ENCODE results near the gene MAML2. TPM values are rescaled to one million over a fixed set of nuclear protein-coding genes. Genes with fewer than 3 reads are reported as not detected.

The MAML2 gene
- total and polyA plus RNA-seq, 2 of the 8 experiments (the other 6 are each of a cell fraction or from before 2014, with no cell fraction given) = 3.8 to 6.6 TPM

GRCh38 chr11:95931916-95932315 lies 411.1 kb downstream of the MAML2 start (continued):
- TF ChIP-seq CTBP2 (IDR thresholded peaks at IDR 0.05; ENCODE audit: borderline replicate concordance, insufficient read depth, insufficient read length, low read length) = no peak
- no peak for TF ChIP-seq KDM4A (IDR thresholded peaks at IDR 0.05; ENCODE audit: low read depth, low read length, severe bottlenecking)
- no peak for TF ChIP-seq SIRT6 (IDR thresholded peaks at IDR 0.05; ENCODE audit: low read length)
- TF ChIP-seq JUND (IDR thresholded peaks at IDR 0.05; ENCODE audit: low read length) = no peak
- no peak for TF ChIP-seq POLR2AphosphoS5 (IDR thresholded peaks at IDR 0.05; ENCODE audit: low read depth, low read length)
